Heart left ventricle (tissue), 13 donors: ENCODE measurements around the gene PCMT1.

Experiments
- CTCF ChIP-seq, 12 donors: fragments of 200-600 bp; sonication (generic) in 4 of 12; IDR thresholded peaks; one replicate each; pipeline versions ENCODE4 v1.5.0 to v1.8.0; 2018 to 2022; ENCODE audit warnings: antibody characterized with exemption in 12 of 12, mild to moderate bottlenecking in 5 of 12
- POLR2A ChIP-seq, 2 donors: fragments of 450-650 bp; IDR thresholded peaks; one replicate each; pipeline ENCODE4 v1.6.1; 2017; ENCODE audit warnings: antibody characterized with exemption in 2 of 2, mild to moderate bottlenecking in 2 of 2, moderate library complexity in 2 of 2
- donor health status: ischemic (EF 13 %, LVEDD 7.1; RV severe dilation, severe dysfunction).
- donor health status: DM: no; HTN: yes; CAD: no.
- donor health status: DM: no; HTN: no; CAD: no.
- donor health status: ischemic (EF 25% LVEDD 6.9; RV normal size, moderate dysfunction).
- donor health status: ischemic (EF 25% LVEDD 5.7; RV mildly dilated, moderate dysfunction).
- donor health status: ischemic (EF 35%, LVEDD 5.7; RV mildly dilated, moderate dysfunction).
- donor health status: nonischemic (EF 11% LVEDD 7.7; RV severe dilation, severe dysfunction).
- donor health status: DM: yes; HTN: yes; CAD: no.
- donor health status: PGD.
- donor health status: ischemic (EF 29% LVEDD 5.4; RV normal size, mild dysfunction).
- donor health status: nonischemic (EF 23%, LVEDD 6.1; RV moderate dilation, normal function).

- TF ChIP-seq CTCF (IDR thresholded peaks at IDR 0.05) (no peak), POLR2A (IDR thresholded peaks at IDR 0.05) (no peak)
These were observed 66.2 kb downstream of the PCMT1 start for GRCh38 chr6:149815788-149816187.
